K562 (cell line): Measurements from ENCODE around the gene GRIN2D. TPM values are rescaled to one million over a fixed set of nuclear protein-coding genes. Genes with fewer than 3 reads are reported as not detected.
A peak's percentile ranks its signal among the peaks of the same experiment; 100 is the strongest.

Source experiments
- CCAR2 ChIP-seq: fragments of 200-400 bp; formaldehyde crosslinking; IDR thresholded peaks from 2 replicates; pipeline ENCODE4 v1.6.1; 2017; ENCODE audit warnings: mild to moderate bottlenecking, low read depth, low read length
- CHD2 ChIP-seq: IDR thresholded peaks from 2 replicates; pipeline ENCODE4 v1.6.1; 2011; ENCODE audit warnings: low read depth, low read length
- DNMT1 ChIP-seq: fragments of 450-650 bp; IDR thresholded peaks from 2 replicates; pipeline ENCODE4 v1.6.1; 2016; ENCODE audit warnings: antibody characterized with exemption, mild to moderate bottlenecking
- FOXA3 ChIP-seq, 2 experiments: fragments of 450-650 bp in 1 of 2; sonication (generic) in 1 of 2; formaldehyde crosslinking; IDR thresholded peaks in 1 of 2; conservative IDR thresholded peaks in 1 of 2; 2 replicates each; pipeline versions ENCODE4 v1.4.0 to v1.8.0; 2020 to 2022; ENCODE audit warnings: mild to moderate bottlenecking in 2 of 2, missing genetic modification reagents in 1 of 2
- MAZ ChIP-seq, 2 experiments: fragments of 450-650 bp in 1 of 2; sonication (generic) in 1 of 2; formaldehyde crosslinking; IDR thresholded peaks in 1 of 2; conservative IDR thresholded peaks in 1 of 2; 2 replicates each; pipeline versions ENCODE4 v1.4.0 to v1.5.0; 2020; ENCODE audit warnings: mild to moderate bottlenecking in 1 of 2, missing genetic modification reagents in 1 of 2
- NEUROD1 ChIP-seq: fragments of 150-350 bp; IDR thresholded peaks from 2 replicates; pipeline ENCODE4 v1.6.1; 2014; ENCODE audit warnings: borderline replicate concordance, low read length, low read depth; ENCODE audit not compliant: partially characterized antibody
- NRF1 ChIP-seq, 2 experiments: fragments of 450-650 bp; IDR thresholded peaks in 1 of 2; conservative IDR thresholded peaks in 1 of 2; 2 replicates each; pipeline ENCODE4 v1.6.1; 2014; ENCODE audit warnings: mild to moderate bottlenecking in 2 of 2
- U2AF2 ChIP-seq: fragments of 200-400 bp; formaldehyde crosslinking; optimal IDR thresholded peaks from 2 replicates; pipeline ENCODE3; 2017; ENCODE audit warnings: low read depth, mild to moderate bottlenecking, low read length
- ZNF232 ChIP-seq: sonication (generic); formaldehyde crosslinking; IDR thresholded peaks from 2 replicates; pipeline ENCODE4 v1.8.0; 2022; ENCODE audit warnings: mild to moderate bottlenecking, missing genetic modification reagents
- polyA plus RNA-seq, 8 experiments: library from polyadenylated mRNA; depleted of rRNA in 4 of 8; stranded (reverse) in 5 of 8; unstranded in 3 of 8; fragments of >200 nt; fragmentation: Nextera tagmentation in 2 of 8; fragmentation: Illumina TruSeq in 1 of 8; extraction: Ambion mirVana in 2 of 8; extraction: Trizol in 1 of 8; gene quantifications; 2 replicates each; pipeline versions ENCODE4 v1.2.1 to v1.2.3, GENCODE V29; 2011 to 2014; ENCODE audit warnings: inconsistent platforms in 1 of 8, missing spikeins in 1 of 8
- total RNA-seq, 7 experiments: library from RNA; depleted of rRNA in 6 of 7; stranded (reverse); fragments of >200 nt in 6 of 7; fragmentation: Illumina TruSeq in 2 of 7; extraction: Trizol in 2 of 7; gene quantifications; 2 replicates each; pipeline versions ENCODE4 v1.2.1 to v1.2.3, GENCODE V29; 2011 to 2021; ENCODE audit warnings: low replicate concordance in 1 of 7
- TF ChIP-seq, protein P1 (sequence below): fragments of 450-650 bp; IDR thresholded peaks from 2 replicates; pipeline ENCODE4 v1.6.1; 2016; ENCODE audit warnings: missing biosample characterization, missing genetic modification characterization
- TF ChIP-seq, protein P2 (sequence below): fragments of 250-450 bp; sonication (Bioruptor Pico); IDR thresholded peaks from 2 replicates; pipeline ENCODE4 v1.8.0; 2022; ENCODE audit warnings: moderate library complexity, mild to moderate bottlenecking, inconsistent platforms
- TF ChIP-seq, protein P3 (sequence below): sonication (generic); formaldehyde crosslinking; IDR thresholded peaks from 2 replicates; pipeline ENCODE4 v1.8.0; 2022; ENCODE audit warnings: mild to moderate bottlenecking, missing genetic modification reagents
- TF ChIP-seq, protein P4 (sequence below): fragments of 450-650 bp; IDR thresholded peaks from 2 replicates; pipeline ENCODE4 v1.6.1; 2017; ENCODE audit warnings: mild to moderate bottlenecking, moderate library complexity

The GRIN2D gene
- total and polyA plus RNA-seq, 9 of the 15 experiments (the other 6 are each of a cell fraction or from before 2014, with no cell fraction given), result 0.32 to 31.5 (median 1.8) TPM

DNA sequence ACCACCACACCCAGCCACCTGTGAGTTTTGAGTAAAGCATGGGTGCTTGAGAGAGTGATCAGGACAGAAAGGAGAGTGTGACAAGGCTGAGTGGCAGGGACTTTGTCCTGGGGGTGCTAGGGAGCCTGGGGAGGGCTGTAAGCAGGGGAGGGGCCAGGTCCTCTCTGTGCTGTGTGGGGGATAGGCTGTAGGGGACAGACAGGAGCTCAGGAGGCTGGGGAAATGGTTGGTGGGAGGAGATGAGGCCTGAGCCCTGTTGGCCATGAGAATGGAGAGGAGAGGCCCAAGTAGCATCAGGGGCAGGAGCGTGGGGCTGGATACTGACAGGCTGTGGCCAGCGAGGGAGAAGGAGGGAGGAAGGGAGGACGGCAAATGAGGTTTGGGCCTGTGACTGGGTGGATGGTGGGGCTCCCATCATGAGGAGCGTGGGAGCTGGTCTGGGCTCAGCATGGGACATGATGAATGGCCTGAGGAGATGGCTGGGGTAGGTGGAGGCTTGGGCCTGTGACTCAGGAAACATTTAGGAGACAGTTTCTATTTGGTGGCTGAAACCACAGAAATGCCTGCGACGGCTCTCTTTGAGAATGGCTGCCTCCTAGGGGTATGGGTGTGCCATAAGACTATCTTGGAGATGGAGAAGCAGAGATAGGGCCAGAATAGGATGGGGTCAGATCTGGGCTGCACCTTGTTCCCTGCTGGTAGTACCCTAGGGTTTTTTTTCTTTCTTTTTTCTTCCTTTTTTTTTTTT lies 25.0 kb downstream of the GRIN2D start (continued):
- TF ChIP-seq NRF1 (conservative IDR thresholded peaks at IDR 0.05 in 1 of 2, IDR thresholded peaks at IDR 0.05 in 1 of 2) (peak; percentile 23 to 25; a peak in 1 of 4 replicates), NEUROD1 (no peak), CCAR2 (no peak), DNMT1 (no peak), ZNF232 (no peak), CHD2 (no peak), FOXA3 (CRISPR knock-in tag; conservative IDR thresholded peaks at IDR 0.05 in 1 of 2, IDR thresholded peaks at IDR 0.05 in 1 of 2) (no peak), U2AF2 (no peak), MAZ (CRISPR knock-in tag; conservative IDR thresholded peaks at IDR 0.05 in 1 of 2, IDR thresholded peaks at IDR 0.05 in 1 of 2) (peak in 1 of 2 experiments; percentile 54; a peak in 1 of 4 replicates)
- TF ChIP-seq, protein P1, sequence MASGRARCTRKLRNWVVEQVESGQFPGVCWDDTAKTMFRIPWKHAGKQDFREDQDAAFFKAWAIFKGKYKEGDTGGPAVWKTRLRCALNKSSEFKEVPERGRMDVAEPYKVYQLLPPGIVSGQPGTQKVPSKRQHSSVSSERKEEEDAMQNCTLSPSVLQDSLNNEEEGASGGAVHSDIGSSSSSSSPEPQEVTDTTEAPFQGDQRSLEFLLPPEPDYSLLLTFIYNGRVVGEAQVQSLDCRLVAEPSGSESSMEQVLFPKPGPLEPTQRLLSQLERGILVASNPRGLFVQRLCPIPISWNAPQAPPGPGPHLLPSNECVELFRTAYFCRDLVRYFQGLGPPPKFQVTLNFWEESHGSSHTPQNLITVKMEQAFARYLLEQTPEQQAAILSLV (tag), result no peak
- TF ChIP-seq, protein P2, sequence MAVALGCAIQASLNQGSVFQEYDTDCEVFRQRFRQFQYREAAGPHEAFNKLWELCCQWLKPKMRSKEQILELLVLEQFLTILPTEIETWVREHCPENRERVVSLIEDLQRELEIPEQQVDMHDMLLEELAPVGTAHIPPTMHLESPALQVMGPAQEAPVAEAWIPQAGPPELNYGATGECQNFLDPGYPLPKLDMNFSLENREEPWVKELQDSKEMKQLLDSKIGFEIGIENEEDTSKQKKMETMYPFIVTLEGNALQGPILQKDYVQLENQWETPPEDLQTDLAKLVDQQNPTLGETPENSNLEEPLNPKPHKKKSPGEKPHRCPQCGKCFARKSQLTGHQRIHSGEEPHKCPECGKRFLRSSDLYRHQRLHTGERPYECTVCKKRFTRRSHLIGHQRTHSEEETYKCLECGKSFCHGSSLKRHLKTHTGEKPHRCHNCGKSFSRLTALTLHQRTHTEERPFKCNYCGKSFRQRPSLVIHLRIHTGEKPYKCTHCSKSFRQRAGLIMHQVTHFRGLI (CRISPR knock-in tag), result no peak
- TF ChIP-seq, protein P3, sequence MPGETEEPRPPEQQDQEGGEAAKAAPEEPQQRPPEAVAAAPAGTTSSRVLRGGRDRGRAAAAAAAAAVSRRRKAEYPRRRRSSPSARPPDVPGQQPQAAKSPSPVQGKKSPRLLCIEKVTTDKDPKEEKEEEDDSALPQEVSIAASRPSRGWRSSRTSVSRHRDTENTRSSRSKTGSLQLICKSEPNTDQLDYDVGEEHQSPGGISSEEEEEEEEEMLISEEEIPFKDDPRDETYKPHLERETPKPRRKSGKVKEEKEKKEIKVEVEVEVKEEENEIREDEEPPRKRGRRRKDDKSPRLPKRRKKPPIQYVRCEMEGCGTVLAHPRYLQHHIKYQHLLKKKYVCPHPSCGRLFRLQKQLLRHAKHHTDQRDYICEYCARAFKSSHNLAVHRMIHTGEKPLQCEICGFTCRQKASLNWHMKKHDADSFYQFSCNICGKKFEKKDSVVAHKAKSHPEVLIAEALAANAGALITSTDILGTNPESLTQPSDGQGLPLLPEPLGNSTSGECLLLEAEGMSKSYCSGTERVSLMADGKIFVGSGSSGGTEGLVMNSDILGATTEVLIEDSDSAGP (CRISPR knock-in tag), result peak; percentile 54; the same call in 1 of the 2 replicates
- TF ChIP-seq, protein P4, sequence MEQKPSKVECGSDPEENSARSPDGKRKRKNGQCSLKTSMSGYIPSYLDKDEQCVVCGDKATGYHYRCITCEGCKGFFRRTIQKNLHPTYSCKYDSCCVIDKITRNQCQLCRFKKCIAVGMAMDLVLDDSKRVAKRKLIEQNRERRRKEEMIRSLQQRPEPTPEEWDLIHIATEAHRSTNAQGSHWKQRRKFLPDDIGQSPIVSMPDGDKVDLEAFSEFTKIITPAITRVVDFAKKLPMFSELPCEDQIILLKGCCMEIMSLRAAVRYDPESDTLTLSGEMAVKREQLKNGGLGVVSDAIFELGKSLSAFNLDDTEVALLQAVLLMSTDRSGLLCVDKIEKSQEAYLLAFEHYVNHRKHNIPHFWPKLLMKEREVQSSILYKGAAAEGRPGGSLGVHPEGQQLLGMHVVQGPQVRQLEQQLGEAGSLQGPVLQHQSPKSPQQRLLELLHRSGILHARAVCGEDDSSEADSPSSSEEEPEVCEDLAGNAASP, result no peak
